ENCODE data around the gene SPEG. TPM values are rescaled to one million over a fixed set of nuclear protein-coding genes. Genes with fewer than 3 reads are reported as not detected.

SPEG gene
- polyA plus RNA-seq (2011; rRNA removed) (2.3 TPM in 2 replicates), polyA plus RNA-seq (2017; fragmentation: RNase III; extraction: RNeasy Plus Mini Kit Qiagen cat#74134 plus additional on column Dnase treatment) (9.3 to 13.0 TPM (median 11.5 TPM) in 3 replicates), polyA minus RNA-seq (2011; rRNA and poly(A)+ RNA removed) (3.1 and 6.2 TPM in 2 replicates)
- polyA plus RNA-seq (2012; cell fraction: cytosol; rRNA removed), result 5.8 and 7.2 TPM in 2 replicates
- 25.9 and 31.3 TPM in 2 replicates for polyA plus RNA-seq (2012; cell fraction: nucleus; rRNA removed)

DNA sequence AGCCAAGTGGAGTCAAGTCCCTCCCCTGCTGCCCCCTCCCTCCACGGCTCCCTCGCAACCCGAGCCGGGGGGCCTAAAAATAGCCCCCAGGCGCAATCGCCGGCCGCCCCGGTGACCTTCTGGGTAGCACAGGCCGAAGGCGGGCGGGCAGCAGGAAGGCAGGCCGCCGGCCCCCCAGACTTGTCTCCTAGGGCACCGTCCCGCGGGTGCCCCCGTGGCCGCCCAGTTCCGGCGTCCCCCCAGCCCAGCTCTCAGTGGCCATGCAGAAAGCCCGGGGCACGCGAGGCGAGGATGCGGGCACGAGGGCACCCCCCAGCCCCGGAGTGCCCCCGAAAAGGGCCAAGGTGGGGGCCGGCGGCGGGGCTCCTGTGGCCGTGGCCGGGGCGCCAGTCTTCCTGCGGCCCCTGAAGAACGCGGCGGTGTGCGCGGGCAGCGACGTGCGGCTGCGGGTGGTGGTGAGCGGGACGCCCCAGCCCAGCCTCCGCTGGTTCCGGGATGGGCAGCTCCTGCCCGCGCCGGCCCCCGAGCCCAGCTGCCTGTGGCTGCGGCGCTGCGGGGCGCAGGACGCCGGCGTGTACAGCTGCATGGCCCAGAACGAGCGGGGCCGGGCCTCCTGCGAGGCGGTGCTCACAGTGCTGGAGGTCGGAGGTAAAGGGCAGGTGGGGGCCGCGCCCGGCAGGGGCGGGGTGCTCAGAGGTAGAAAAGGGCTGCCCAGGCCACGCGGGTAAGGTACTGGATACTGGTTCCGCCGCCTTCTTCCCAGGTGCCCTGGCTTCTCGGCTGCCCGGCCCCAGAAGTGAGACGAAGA lies at the start of gene SPEG:
Gene SPEG (plus strand): TSS at position 126 of the 808 bp plus-strand sequence. CDS start 135 bp downstream, at position 261.
- Histone ChIP-seq H3K4me2 (no peak within 1 kb of the TSS), H3K9me3 (no peaks in the 10 kb centered on the region), H3K4me3 (no peak within 1 kb of the TSS), H3K27ac (no peak within 1 kb of the TSS), H3K4me1 (no peaks in the 10 kb centered on the region)
- POLR2A ChIA-PET, result no interaction called here
- TF ChIP-seq MYC (IDR thresholded peaks at IDR 0.05; ENCODE audit: borderline replicate concordance, low read length), result no peak
- no peak for TF ChIP-seq FOSL2 (IDR thresholded peaks at IDR 0.05)
- TF ChIP-seq FOSL2 (CRISPR knock-in tag; IDR thresholded peaks at IDR 0.05), result no peak
- no peak for TF ChIP-seq RAD21 (conservative IDR thresholded peaks at IDR 0.05 in 1 of 2, IDR thresholded peaks at IDR 0.05 in 1 of 2)
- no peak for TF ChIP-seq TP53 (CRISPR knock-in tag; IDR thresholded peaks at IDR 0.05)
- ATAC-seq (no peak), FAIRE-seq (no peak), DNase-seq (ENCODE audit: low read depth in 1 of 2, low spot score in 1 of 2) (no peak)
- CTCF ChIA-PET, result interaction anchor here (1.1 to 89.4 kb wide), 4 partner anchors 16 to 71 kb away, joined by 3 to 3291 read pairs (median 9); partner anchors contain the start of genes ASIC4, CHPF, GMPPA and TMEM198
- WGBS (ENCODE audit: missing lambda C conversion rate), result 80% methylated on average over 26 of the region's 77 CpGs

DNA sequence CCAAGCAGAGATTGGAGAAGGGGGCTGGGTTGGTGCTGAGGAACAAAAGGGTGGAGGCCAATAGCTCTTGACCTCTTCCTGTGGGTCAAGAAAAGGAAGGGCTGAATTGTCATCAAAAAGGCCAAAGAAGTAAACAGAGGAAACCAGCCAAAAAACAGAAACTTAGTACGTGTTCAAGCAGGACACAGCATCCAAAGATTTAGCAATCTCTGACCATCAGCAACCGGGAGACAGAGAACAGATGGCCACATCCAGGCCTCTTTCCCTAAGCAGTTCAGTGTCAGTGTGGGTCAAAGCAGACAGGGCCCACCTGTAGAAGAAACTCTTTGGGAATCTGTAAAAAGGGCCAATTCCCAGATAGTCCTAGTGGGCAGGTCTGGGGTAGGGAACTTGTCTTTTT lies 49.8 kb upstream of the SPEG start:
- H3K27ac ChIP-seq, result no peak overlapping the region
- H3K4me3 ChIP-seq, result no peak overlapping the region
- WGBS (ENCODE audit: missing lambda C conversion rate), result 91% methylated on average over 2 of the region's 2 CpGs
- H3K4me2 ChIP-seq, result no peak overlapping the region
- no peak for FAIRE-seq
- no peaks in the 10 kb centered on the region for H3K9me3 ChIP-seq
- DNase-seq (ENCODE audit: low read depth in 1 of 2, low spot score in 1 of 2), result no peak
- ChIA-PET CTCF (interaction anchor here (0.6 to 1.5 kb wide), 2 partner anchors 70 to 107 kb away, joined by 3 read pairs; no protein-coding TSS in a partner anchor), POLR2A (no interaction called here)
- H3K4me1 ChIP-seq, result peaks cover 9% of the 10 kb centered on the region
- TF ChIP-seq ZNF302 (CRISPR knock-in tag; IDR thresholded peaks at IDR 0.05) (no peak), KDM5A (IDR thresholded peaks at IDR 0.05) (no peak), RNF2 (IDR thresholded peaks at IDR 0.05; ENCODE audit: borderline replicate concordance, low read depth) (no peak), SMC3 (IDR thresholded peaks at IDR 0.05) (no peak), HDAC2 (IDR thresholded peaks at IDR 0.05) (no peak), CHD4 (IDR thresholded peaks at IDR 0.05; ENCODE audit: borderline replicate concordance) (no peak), ZFP36 (IDR thresholded peaks at IDR 0.05; ENCODE audit: borderline replicate concordance, partially characterized antibody) (no peak), HOXB13 (CRISPR knock-in tag; IDR thresholded peaks at IDR 0.05; ENCODE audit: low read depth) (no peak)
- ATAC-seq, result no peak

DNA sequence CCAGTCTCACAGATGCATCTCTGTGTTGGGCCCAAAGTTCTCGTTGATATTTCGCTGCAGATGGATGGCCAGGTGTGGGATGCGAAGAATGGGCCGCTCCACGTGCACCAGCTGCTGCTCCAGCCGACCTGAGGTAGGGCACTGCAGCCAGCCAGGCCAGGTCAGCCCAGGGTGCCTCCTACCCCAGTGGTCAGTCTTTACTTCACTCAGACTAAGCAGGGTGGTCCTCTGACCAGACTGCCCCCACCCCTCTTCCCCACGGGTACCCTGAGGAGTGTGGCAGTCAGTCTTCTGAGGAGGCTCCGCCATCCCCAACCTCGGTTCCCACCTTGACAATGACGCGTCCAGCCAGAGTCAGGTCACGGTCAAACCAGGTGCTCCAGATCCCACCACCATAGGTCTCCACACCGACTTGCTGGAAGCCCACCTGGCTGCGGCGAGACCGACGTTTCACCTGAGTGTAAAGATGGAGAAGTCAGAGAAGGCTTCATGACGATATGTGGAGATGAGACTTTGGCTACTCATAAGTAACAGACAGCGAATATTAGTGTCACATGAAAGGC lies 48.6 kb upstream of the SPEG start:
- ATAC-seq, result no peak
- DNase-seq (ENCODE audit: low read depth in 1 of 2, low spot score in 1 of 2), result no peak
- 96% methylated on average over 18 of the region's 19 CpGs for WGBS (ENCODE audit: missing lambda C conversion rate)
- ChIA-PET POLR2A (no interaction called here), CTCF (interaction anchor here (1.3 to 3.4 kb wide), 3 partner anchors 15 to 328 kb away, joined by 3 to 13 read pairs (median 4); no protein-coding TSS in a partner anchor)
- Histone ChIP-seq H3K4me3 (no peak overlapping the region), H3K27ac (no peak overlapping the region), H3K4me2 (no peak overlapping the region), H3K4me1 (peaks cover 9% of the 10 kb centered on the region), H3K9me3 (no peaks in the 10 kb centered on the region)
- TF ChIP-seq JUN (IDR thresholded peaks at IDR 0.05) (no peak), JUNB (IDR thresholded peaks at IDR 0.05) (no peak), RFX5 (IDR thresholded peaks at IDR 0.05) (no peak), SREBF2 (IDR thresholded peaks at IDR 0.05) (no peak), KDM1A (IDR thresholded peaks at IDR 0.05; ENCODE audit: low read depth) (no peak), CEBPB (IDR thresholded peaks at IDR 0.05) (no peak), EP300 (IDR thresholded peaks at IDR 0.05) (no peak), HOXB5 (CRISPR knock-in tag; IDR thresholded peaks at IDR 0.05) (no peak), ZFP36 (IDR thresholded peaks at IDR 0.05; ENCODE audit: borderline replicate concordance, partially characterized antibody) (no peak), RAD21 (conservative IDR thresholded peaks at IDR 0.05 in 1 of 2, IDR thresholded peaks at IDR 0.05 in 1 of 2) (no peak), TFCP2L1 (CRISPR knock-in tag; IDR thresholded peaks at IDR 0.05) (no peak), HOXB13 (CRISPR knock-in tag; IDR thresholded peaks at IDR 0.05; ENCODE audit: low read depth) (no peak), HEYL (CRISPR knock-in tag; IDR thresholded peaks at IDR 0.05) (no peak), MYC (IDR thresholded peaks at IDR 0.05; ENCODE audit: borderline replicate concordance, low read length) (no peak), NR3C1 (IDR thresholded peaks at IDR 0.05) (no peak), ZC3H11A (IDR thresholded peaks at IDR 0.05) (no peak)
- TF ChIP-seq, protein P1, sequence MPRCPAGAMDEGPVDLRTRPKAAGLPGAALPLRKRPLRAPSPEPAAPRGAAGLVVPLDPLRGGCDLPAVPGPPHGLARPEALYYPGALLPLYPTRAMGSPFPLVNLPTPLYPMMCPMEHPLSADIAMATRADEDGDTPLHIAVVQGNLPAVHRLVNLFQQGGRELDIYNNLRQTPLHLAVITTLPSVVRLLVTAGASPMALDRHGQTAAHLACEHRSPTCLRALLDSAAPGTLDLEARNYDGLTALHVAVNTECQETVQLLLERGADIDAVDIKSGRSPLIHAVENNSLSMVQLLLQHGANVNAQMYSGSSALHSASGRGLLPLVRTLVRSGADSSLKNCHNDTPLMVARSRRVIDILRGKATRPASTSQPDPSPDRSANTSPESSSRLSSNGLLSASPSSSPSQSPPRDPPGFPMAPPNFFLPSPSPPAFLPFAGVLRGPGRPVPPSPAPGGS (IDR thresholded peaks at IDR 0.05), result no peak
- TF ChIP-seq, protein P2, sequence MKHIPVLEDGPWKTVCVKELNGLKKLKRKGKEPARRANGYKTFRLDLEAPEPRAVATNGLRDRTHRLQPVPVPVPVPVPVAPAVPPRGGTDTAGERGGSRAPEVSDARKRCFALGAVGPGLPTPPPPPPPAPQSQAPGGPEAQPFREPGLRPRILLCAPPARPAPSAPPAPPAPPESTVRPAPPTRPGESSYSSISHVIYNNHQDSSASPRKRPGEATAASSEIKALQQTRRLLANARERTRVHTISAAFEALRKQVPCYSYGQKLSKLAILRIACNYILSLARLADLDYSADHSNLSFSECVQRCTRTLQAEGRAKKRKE (CRISPR knock-in tag; IDR thresholded peaks at IDR 0.05; ENCODE audit: low read depth), result no peak
- FAIRE-seq, result no peak

Data from A549 (cell line).